ENCODE data around the gene HNRNPL.
"Not testable (repeated sequence)": the region's sequence is repeated elsewhere in the genome, so short reads cannot be mapped to it uniquely, and the experiment has no call there.

The HNRNPL gene

GRCh38 chr19:38869160-38869835 is 19.5 kb upstream of the HNRNPL start:
- no peak for DNase-seq

- DNase-seq = no peak
These were observed 18.8 kb upstream of the HNRNPL start for GRCh38 chr19:38868551-38868950.

GRCh38 chr19:38867171-38867780 is 17.5 kb upstream of the HNRNPL start:
- DNase-seq = no peak

- peak; percentile 98 for DNase-seq
These were observed 12.7 kb upstream of the HNRNPL start for GRCh38 chr19:38862321-38863059.

- no peak for DNase-seq
These were observed 11.6 kb upstream of the HNRNPL start for GRCh38 chr19:38861368-38861767.

- DNase-seq = not testable (repeated sequence)
These were observed 9.9 kb upstream of the HNRNPL start for GRCh38 chr19:38859631-38860204.

GRCh38 chr19:38856813-38857212 is 7.0 kb upstream of the HNRNPL start:
- no peak for DNase-seq

- DNase-seq = not testable (repeated sequence)
These were observed 6.0 kb upstream of the HNRNPL start for GRCh38 chr19:38855751-38856150.

- not testable (repeated sequence) for DNase-seq
These were observed 5.2 kb upstream of the HNRNPL start for GRCh38 chr19:38854961-38855360.

- no peak for DNase-seq
These were observed 3.4 kb upstream of the HNRNPL start for GRCh38 chr19:38853214-38853613.

- no peak for DNase-seq
These were observed 2.7 kb upstream of the HNRNPL start for GRCh38 chr19:38852231-38853044.

- peak; percentile 69 for DNase-seq
These were observed 1.9 kb upstream of the HNRNPL start for GRCh38 chr19:38851622-38852230.

- no peak for DNase-seq
These were observed 1.3 kb upstream of the HNRNPL start for GRCh38 chr19:38850976-38851621.

GRCh38 chr19:38850436-38850975 is 720 bp upstream of the HNRNPL start:
- DNase-seq = no peak

GRCh38 chr19:38849147-38849859 is 483 bp downstream of the HNRNPL start:
- DNase-seq = peak; percentile 95

- DNase-seq = no peak
These were observed 1.3 kb downstream of the HNRNPL start for GRCh38 chr19:38848299-38849146.

- no peak for DNase-seq
These were observed 3.7 kb downstream of the HNRNPL start for GRCh38 chr19:38846097-38846496.

- DNase-seq = no peak
These were observed 4.3 kb downstream of the HNRNPL start for GRCh38 chr19:38845374-38846024.

- no peak for DNase-seq
These were observed 5.6 kb downstream of the HNRNPL start for GRCh38 chr19:38844093-38844686.
